TTC549 (cell line): ENCODE measurements around the gene RIBC1.
"Not testable (repeated sequence)": the region's sequence is repeated elsewhere in the genome, so short reads cannot be mapped to it uniquely, and the experiment has no call there.

Source experiments
- FAIRE-seq: peaks from 2 replicates; lab custom pipeline; 2012; peaks lifted over from hg19 to GRCh38; lab: Jason Lieb, UNC

RIBC1 gene

DNA sequence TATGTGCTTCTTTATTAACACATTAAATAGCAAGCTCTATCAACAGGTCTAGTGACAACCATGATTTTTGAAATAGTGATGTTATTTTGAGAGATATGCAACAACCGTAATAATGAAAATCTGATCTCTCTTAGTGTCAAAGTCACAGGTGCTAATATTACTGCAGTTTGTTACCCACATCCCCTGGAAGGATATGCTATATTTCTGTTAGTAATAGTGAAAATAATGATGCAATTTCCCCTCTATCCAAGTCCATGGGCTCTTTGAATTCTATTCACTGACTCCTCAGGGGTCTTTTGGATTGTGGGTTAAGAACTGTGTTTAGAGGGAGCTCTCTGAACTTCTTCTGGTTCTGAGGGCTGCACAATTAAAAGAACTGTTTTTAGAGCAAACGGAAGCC lies 14.5 kb downstream of the RIBC1 start:
- FAIRE-seq, result no peak

DNA sequence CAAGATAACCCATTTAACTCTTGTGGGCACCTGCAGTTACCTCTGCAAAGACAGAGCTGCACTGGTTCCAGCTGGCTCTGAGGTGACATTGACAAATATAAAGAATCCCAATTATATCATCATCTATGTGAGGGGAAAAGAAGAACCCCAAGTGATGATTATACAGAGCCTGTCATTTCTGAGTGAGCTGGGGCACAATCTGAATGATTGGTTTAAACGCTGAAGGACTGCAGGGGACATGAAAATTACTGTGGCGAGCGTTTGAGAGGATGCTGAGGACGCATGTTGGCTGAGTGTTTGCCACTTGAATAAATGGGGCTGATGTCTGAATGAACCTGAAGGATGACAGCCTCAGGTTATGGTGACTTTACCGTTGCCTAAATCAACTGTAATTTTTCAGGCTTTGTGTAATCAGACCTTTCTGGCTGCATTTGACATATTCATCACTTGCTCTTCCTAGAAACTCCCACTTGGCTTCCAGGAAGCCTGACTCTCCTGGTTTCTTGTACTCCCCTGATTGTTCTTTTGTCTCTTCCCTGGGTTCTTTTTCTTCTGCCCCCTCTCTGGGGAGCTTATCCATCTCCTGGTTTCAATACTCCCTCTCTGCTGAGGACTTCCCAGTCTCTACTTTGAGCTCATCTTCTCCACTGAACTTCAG lies 15.6 kb downstream of the RIBC1 start:
- no peak for FAIRE-seq

DNA sequence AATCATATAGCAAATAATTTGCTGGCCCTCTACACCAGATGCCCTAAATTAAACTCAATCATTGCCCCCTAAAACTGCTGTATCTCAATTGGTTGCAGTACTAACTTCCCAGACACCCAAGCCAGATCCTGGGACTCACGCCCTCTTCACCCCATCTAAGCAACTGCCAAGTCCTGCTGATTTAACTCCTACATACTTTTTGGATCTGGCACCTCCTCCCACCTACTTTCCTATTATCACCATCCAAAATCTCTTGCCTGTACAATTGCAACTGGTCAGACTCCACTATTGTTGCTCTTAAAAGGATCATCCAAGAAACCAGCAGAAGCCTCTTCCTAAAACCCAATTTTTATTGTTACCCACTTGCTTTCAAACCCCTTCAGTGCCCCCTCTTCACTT lies 16.2 kb downstream of the RIBC1 start:
- FAIRE-seq, result no peak

DNA sequence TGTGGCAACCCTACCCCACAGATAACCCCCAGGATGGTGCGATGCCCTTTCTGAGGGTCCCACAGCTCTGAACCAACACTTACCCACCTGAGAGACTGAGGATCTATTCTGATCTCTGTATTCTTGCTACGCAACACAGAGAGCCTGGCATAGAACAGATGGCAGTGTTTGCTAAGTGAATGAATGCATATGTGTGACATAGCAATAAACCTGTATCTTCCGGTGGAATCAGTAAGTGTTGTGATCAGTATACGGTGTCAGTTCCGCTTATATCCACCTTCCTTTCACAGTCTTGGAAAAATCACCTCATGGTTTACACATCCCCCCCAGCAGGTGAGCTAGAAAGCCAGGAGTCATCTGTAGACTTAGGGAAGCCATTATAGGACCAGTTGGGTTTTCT lies 17.4 kb downstream of the RIBC1 start:
- FAIRE-seq, result no peak

DNA sequence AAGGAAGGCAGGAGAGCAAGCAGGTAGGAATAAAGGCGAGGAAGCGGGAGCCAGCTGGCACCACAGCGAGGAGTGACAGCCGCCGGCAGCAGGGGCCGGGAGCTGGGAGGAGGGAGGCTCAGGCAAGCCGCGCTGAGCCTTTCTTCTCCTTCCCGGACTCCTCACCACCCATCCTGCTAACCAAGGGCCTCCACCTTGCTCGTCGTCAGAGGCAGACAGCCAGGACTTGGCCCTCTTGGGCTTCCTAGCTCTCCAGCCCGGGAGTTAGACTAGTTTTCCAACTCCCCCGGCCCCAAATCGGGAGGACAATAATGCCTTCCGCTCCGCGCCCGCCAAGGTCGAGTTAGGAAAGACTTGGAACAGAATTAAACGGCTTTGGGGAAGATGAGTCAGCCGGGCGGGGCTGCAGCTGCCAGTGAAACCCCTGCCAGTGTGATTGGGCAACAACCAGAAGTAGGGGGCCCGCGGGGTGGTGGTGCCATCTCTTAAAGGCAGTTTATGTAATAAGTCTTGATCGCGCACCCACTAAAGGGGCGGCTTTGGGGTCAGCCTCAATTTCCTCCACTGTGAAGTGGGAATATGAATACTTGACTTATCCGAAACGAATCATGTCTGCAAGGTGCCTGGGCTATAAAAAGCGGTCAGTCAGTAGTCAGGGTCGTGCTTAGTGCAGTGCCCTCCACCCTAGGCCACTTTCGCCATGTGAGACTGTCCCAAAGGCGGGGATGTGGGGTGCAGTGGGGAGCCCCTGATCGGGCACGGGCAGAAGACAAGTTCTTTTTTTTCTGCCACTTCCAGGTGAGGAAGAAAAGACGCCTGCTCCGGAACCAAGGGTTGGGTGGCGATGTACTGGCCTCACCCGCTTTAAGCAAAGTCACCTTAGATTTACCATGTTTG lies 18.2 kb downstream of the RIBC1 start:
- no peak for FAIRE-seq

DNA sequence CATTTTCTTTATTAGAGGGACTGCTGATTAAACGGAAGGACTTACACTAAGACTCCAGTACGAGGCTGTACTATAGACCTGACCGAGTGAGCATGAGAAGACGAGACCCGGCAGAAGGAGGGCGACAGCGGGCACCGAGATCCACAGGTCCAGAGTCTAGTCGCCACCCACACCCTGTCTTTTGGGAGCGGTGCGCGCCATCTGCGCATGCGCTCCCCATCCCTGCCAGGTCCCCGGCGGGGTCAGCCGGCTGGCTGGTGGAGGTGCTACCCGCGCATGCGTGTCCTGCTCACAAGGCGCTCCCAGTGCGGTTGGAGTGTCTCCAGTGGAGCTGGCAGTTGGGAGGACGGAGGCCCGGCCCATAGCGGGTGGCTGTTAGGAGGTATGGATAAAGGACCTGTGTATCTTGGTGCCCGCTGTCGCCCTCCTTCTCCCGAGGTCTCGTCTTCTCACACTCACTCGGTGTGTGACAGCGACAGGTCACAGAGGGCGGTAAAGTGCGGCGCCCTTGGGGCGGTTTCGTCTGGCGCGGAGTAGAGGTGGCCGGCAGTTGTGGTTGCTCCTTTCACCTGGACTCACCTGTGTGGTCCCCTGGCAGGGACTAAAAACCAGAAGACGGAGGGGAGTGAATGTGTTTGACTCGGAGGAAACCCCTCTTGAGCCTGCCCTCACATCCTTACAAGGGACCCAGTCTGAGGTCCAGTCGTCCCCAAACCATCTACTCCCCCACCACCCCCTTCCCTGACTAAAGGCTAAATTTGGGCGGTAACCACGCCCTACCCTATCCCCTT lies 19.1 kb downstream of the RIBC1 start:
- FAIRE-seq, result no peak

DNA sequence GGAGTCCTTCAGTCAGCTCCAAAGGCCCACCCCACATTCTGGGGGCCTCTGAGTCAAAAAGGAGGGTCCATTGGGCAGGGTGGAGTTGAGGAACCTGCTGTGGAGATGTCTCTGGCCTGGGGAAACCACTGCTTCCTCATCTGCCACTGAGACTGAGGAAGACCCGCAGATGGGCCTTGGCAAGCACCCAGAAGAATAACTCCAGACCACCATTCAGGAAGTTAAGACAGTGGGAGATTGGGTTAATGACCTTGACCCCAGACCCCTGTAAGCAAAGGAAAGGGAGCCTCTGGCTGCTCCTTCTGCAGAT lies 19.6 kb downstream of the RIBC1 start:
- FAIRE-seq, result no peak

DNA sequence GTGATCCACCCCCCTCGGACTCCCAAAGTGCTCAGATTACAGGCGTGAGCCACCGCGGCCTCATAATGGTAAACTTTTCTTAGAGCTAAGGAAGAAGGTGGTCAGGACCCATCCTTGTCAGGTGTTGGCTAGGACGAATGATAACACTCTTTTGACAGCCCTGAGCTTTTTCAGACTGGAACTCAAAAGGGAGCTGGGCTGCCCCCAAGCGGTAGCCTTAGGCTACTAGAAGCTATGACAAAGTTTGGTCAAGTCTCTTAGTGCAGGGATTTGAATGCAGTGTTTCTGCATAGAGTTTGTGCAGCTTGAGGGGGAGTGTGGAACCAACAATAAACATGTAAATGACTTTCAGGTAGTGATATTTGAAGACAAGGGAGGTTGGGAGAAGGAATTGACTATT lies 23.3 kb downstream of the RIBC1 start:
- FAIRE-seq, result no peak

DNA sequence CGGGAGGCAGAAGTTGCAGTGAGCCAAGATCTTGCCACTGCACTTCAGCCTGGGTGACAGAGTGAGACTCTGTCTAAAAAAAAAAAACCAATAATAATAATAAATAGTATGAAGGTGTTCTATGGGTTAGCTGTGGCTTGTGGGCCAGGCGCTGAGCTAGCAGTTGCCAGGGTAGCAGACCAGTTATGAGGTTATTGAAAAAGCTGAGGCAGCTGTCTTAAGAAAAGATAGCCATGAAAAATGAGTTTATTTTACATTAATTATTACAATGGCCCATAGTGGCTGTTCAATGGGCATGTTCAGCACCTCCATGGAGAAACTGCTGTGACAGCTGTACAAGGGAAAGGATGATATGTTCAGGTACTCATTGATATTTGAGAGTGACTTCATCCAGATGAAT lies 24.8 kb downstream of the RIBC1 start:
- no peak for FAIRE-seq

DNA sequence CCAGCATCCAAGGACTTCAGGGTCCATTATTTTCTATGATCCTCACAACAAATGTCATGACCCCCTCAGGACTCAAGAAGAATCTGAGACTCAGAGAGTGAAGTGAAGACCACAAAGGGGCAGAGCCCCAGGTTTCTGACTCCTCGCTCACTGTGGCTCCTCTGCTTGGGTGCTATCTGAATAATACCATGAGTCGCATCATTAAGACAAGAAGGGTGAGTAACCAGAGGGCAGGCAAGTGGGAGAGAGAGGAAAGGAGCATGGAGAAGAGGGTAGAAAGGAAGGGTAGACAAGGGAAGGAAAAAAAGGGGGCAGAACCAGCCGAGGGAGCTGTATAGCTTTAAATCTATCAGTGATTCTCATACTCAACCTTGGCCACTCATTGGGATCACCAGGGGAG lies 27.0 kb downstream of the RIBC1 start:
- FAIRE-seq, result no peak

DNA sequence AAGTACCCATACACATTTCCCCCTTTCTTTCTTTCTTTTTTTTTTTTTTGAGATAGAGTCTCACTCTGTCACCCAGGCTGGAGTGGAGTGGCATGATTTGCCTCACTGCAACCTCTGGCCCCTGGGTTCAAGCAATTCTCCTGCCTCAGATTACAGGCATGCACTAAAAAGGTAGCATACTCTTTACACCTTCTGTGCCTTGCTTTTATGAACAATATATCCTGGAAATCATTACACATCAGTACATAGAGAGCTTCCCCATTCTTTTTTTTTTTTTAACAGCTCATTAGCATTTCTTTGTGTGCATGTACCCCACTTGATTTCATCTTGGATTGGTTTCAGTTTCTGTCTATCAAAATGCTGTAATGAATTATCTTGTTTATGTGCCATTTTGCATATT lies 30.1 kb downstream of the RIBC1 start:
- FAIRE-seq, result no peak

DNA sequence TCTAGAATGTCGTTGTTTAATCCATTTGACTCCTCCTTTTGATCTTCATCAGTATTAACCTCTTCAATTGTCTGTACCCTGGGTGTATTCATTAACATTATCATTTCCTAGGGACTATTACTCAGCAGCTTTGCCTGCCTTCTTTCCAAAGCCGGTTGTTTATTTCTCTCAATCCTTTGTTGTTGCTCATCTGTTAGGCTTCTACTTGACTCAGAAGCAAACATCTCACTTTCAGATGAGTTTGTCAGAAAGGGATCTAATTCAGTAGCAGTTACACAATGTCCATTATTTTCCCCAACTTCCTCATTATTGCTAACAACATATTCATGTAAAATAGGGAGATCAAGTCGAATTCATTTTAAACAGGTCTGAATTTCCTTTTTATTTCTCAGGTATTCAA lies 33.6 kb downstream of the RIBC1 start:
- FAIRE-seq, result no peak

DNA sequence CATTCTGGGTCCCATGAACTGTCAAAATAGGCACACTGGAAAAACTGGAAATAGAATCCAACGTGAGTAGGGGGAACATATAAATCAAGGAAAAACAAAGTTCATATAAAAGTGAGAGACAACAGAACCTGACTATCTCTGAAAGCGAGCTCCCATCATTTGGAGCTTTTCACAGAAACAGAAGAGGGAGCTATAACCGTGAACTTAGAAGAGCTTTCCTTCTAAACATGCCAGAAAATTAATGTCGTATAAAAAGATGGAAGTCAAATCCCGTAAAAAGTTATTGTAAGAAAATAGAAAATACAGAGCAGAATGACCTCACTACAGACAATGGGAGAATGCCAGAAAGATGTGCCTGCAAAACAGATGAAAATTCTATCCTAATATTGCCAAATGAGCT lies 35.4 kb downstream of the RIBC1 start:
- FAIRE-seq, result no peak

DNA sequence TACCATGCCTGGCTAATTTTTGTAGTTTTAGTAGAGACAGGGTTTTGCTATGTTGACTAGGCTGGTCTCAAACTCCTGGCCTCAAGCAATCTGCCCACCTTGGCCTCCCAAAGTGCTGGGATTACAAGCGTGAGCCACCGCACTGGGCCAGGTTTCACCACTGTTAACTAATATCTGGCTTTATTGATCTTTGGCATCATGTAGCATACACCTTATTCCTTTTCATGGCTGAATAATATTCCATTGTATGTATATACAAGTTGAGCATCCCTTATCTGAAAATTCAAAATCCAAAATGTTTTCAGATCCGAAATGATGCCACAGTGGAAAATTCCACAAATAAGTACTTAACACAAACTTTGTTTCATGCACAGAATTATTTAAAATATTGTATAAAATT lies 46.0 kb downstream of the RIBC1 start:
- FAIRE-seq, result not testable (repeated sequence)

DNA sequence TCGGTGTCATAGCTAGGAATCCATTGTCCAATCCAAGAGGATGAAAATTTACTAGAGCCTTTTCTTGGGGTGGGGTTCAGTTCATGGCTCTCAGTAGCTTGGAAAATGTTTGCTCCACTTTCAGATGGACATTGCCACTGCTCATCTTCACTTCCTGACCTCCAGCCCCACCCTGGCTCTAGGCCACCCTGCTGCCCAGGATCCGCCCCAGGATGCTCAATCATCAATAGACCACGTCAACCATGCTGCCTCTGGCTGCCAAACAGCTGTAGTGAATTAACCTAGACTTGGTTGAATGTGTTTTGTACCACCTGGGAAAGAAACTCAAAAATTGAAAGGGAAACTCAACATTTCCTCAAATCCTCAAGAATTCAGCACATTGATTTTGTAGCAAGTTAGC lies 48.7 kb downstream of the RIBC1 start:
- no peak for FAIRE-seq

DNA sequence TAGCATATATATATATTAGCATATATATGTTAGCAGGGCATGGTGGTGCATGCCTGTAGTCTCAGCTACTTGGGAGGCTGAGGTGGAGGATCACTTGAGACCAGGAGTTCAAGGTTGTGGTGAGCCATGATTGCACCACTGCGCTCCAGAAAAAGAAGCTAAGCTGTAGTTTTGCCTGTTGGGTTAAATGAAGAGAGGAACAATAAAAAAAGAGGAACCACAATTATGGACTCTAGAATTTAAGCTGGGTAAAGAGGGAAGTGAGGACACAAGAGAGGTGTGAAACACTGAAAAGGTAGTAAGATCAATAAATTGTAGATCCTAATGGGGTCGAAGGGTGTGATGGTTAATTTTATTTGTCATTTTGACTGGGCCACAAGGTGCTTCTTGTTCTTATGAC lies 52.0 kb downstream of the RIBC1 start:
- no peak for FAIRE-seq

DNA sequence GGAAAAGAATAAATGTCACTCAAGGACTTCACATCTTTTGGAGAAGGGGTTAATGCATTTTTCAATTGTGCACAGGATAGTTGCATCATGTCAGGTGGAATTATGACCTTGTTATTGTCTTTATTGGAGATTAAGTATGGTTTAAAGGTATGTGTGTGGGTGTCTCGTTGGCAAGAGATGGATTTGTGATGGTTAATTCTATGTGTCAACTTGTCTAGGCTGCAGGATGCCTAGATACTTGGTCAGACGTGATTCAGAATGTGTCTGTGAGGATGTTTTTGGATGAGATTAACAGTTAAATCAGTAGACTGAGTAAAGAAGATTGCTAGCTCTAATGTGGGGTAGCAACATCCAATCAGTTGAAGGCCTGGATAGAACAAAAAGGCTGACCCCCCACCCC lies 53.7 kb downstream of the RIBC1 start:
- FAIRE-seq, result no peak

DNA sequence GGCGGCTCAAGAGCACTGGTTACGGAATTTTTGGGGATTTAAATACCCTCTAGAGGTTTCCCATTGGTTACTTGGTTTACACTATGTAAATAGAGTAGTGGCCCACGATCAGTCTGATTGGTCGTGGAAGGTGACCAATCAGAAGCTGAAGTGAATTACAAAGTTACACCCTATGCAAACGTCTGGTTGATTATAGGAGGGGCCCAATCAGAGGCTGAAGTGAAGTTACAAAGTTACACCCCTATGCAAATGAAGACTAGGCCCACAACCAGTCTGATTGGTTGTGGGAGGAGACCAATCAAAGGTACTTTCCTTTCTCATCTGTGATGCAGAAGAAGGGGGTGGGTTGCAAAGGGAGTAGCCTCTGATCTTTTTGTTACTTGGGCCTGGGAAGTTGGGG lies 56.6 kb downstream of the RIBC1 start:
- FAIRE-seq, result no peak
